Transverse colon (tissue), 4 donors: ENCODE measurements around the gene SLC4A3.

Experiments used
- EP300 ChIP-seq: sonication (generic); formaldehyde crosslinking; IDR thresholded peaks from one replicate; pipeline ENCODE4 v1.6.1; 2017; ENCODE audit warnings: antibody characterized with exemption, low read depth
- POLR2A ChIP-seq: fragments of 450-650 bp; IDR thresholded peaks from one replicate; pipeline ENCODE4 v1.6.1; 2016; ENCODE audit warnings: antibody characterized with exemption, mild to moderate bottlenecking, moderate library complexity
- POLR2AphosphoS5 ChIP-seq, 3 donors: sonication (generic); formaldehyde crosslinking; IDR thresholded peaks; one replicate each; pipeline ENCODE4 v1.6.1; 2016; ENCODE audit warnings: antibody characterized with exemption in 3 of 3
- TF ChIP-seq, protein P1 (sequence below), 5 experiments: fragments of 200-600 bp in 3 of 5; fragments of 450-650 bp in 2 of 5; sonication (generic) in 3 of 5; IDR thresholded peaks; 1 replicate in 2 of 5; 2 replicates in 3 of 5; pipeline ENCODE4 v1.5.1; 2016 to 2017; ENCODE audit warnings: antibody characterized with exemption in 5 of 5, inconsistent platforms in 3 of 5, mild to moderate bottlenecking in 2 of 5, moderate library complexity in 1 of 5

DNA sequence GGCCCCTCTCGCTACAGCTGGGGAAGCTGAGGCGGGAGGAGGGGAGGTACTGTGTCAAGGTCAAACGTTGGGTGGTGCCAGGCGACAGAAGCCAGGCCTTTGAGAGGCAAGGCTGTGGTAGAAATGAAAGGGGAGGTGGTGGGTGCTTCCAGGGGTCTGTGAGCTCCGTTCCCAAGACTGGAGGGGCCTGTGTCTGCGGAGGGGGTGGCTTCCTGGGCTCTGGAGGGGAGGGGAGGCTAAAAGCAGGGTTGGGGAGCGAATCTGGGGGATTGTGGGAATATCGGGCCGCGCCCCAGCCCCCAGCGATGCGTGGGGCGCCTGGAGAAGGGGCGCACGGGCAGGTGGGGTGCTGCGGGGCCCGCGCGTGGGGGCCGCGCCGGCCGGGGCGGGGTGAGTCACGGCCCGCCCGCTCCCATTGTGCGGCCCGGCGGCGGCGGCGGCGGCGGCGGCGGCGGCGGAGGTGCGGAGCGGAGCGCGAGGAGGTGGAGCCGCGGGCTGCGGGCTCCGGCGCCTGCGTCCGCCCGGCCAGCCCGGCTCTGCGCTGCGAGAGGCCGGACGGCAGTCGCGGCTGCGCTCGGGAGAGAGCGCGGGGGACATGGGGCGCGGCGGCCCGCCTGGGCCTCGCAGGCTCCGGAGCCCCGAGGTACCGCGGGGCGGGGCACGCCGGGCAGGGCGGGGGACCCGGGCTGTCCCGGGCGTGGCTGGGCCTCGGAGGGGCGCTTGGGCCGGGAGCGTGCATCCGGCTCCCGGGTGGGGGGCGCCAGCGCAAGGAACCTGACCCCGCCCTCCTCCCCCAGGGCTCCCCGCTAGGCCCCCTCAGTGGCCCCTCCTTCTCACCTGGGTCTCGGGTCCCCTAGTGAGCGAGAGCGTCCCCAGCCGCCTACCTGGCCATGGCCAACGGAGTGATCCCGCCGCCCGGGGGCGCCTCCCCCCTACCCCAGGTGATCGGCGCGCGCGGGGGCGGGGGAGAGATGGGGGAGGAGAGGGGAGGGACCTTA, at the start of gene SLC4A3:
- TF ChIP-seq, protein P1, sequence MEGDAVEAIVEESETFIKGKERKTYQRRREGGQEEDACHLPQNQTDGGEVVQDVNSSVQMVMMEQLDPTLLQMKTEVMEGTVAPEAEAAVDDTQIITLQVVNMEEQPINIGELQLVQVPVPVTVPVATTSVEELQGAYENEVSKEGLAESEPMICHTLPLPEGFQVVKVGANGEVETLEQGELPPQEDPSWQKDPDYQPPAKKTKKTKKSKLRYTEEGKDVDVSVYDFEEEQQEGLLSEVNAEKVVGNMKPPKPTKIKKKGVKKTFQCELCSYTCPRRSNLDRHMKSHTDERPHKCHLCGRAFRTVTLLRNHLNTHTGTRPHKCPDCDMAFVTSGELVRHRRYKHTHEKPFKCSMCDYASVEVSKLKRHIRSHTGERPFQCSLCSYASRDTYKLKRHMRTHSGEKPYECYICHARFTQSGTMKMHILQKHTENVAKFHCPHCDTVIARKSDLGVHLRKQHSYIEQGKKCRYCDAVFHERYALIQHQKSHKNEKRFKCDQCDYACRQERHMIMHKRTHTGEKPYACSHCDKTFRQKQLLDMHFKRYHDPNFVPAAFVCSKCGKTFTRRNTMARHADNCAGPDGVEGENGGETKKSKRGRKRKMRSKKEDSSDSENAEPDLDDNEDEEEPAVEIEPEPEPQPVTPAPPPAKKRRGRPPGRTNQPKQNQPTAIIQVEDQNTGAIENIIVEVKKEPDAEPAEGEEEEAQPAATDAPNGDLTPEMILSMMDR (IDR thresholded peaks at IDR 0.05) = no peak
- no peak for TF ChIP-seq POLR2A
- TF ChIP-seq EP300 = no peak
- no peak for TF ChIP-seq POLR2AphosphoS5 (IDR thresholded peaks at IDR 0.05)
